Sigmoid colon (tissue), 4 donors: ENCODE measurements around the gene WBP2NL.

Experiments
- EP300 ChIP-seq, 4 donors: sonication (generic); formaldehyde crosslinking; IDR thresholded peaks; one replicate each; pipeline ENCODE4 v1.6.1; 2017; ENCODE audit warnings: antibody characterized with exemption in 4 of 4
- POLR2AphosphoS5 ChIP-seq, 4 donors: sonication (generic); formaldehyde crosslinking; IDR thresholded peaks; one replicate each; pipeline ENCODE4 v1.6.1; 2017; ENCODE audit warnings: antibody characterized with exemption in 4 of 4

DNA sequence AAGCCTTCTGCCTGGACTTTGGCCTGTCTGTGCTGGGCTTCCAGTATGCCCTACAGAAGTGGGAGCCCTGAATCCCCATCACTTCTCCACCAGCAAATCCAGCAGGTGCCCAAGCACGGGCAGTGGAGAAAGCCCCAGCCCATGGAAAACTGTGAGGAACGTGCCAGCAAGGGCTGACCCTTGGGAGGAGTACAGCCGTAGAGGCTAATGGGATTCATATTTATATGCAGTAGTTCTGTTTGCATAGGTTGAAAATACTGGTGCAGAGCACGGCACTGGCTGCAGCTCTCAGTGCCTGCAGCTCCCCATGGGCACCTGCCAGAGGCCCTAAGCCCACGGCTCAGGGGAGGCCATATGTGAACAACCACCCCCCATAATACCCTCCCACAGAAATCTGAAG, 61.9 kb downstream of the WBP2NL start:
- TF ChIP-seq POLR2AphosphoS5 (IDR thresholded peaks at IDR 0.05) = no peak
- TF ChIP-seq EP300 (IDR thresholded peaks at IDR 0.05) = no peak
